GM12892 (cell line): ENCODE data around the gene PIMREG.

Source experiments
- DNase-seq: peaks from one replicate; pipeline ENCODE4 v3.0.0; 2011; ENCODE audit not compliant: insufficient read length
- FAIRE-seq: peaks from 2 replicates; lab custom pipeline; 2011; peaks lifted over from hg19 to GRCh38; lab: Jason Lieb, UNC
- POLR2A ChIP-seq: IDR thresholded peaks from 2 replicates; pipeline ENCODE4 v1.6.1; 2011; ENCODE audit warnings: low read depth, low read length, control low read depth
- POLR2AphosphoS5 ChIP-seq: IDR thresholded peaks from 2 replicates; pipeline ENCODE4 v1.6.1; 2011; ENCODE audit warnings: low read depth, low read length, control low read depth
- TAF1 ChIP-seq: IDR thresholded peaks from 2 replicates; pipeline ENCODE4 v1.6.1; 2011; ENCODE audit warnings: low read depth, mild to moderate bottlenecking, control low read depth, low read length, borderline replicate concordance

The PIMREG gene

DNA sequence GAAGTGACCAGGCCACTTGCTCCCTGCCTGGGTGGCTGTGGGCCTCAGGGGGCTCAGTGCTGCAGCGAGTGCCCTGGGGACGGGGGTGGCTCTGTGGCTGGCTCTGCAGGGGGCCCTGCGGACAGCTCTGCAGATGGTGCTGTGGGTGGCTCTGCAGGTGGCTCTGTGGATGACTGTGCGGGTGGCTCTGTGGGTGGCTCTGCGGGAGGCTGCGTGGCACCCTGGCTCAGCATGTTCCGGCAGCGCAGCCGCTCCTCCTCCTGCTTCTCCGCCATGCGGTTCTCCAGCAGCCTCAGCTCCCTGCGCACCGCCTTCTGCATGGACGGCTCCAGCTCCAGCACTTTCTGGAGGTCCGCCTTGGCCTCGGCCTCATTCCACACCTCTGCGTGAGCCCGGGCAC lies 18.8 kb upstream of the PIMREG start:
- no peak for FAIRE-seq
- TF ChIP-seq POLR2A (no peak), POLR2AphosphoS5 (no peak), TAF1 (no peak)
- DNase-seq: no peak

DNA sequence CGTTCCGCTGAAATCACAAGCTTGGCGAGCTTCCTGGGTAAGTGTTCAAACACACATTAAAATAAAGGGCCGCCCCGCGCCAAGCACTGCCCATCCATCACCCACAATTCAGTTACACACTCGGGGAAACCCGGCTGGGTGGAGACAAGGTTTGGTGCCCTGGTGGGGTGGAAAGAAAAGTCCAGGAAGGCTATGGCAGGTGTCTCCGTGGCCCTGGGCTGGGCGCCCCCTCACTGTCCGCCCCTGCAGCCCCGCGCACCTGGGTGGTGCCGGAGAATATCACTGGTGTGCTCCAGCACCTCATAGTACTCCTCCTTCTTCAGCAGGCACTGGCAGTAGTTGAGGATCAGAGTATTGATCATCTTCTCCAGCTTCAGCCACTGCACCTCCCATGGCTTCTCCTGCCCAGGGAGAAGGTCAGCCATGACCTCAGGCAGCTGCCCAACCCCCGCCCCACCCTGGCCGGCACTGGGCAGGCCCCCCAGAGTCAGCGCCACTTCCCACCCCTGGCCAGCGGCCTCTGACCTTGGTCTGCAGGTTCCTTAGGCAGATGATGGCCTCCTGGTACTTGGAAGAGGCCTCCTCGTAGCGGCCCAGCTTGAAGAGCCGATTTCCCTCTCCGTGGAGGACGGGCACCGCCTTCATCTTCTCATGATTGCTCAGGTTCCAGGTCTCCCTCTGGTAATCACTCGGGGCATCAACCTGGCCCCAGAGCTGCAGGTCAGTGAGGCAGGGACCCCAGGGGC lies 17.7 kb upstream of the PIMREG start:
- DNase-seq: no peak
- FAIRE-seq: no peak
- TF ChIP-seq POLR2A (no peak), TAF1 (no peak), POLR2AphosphoS5 (no peak)

DNA sequence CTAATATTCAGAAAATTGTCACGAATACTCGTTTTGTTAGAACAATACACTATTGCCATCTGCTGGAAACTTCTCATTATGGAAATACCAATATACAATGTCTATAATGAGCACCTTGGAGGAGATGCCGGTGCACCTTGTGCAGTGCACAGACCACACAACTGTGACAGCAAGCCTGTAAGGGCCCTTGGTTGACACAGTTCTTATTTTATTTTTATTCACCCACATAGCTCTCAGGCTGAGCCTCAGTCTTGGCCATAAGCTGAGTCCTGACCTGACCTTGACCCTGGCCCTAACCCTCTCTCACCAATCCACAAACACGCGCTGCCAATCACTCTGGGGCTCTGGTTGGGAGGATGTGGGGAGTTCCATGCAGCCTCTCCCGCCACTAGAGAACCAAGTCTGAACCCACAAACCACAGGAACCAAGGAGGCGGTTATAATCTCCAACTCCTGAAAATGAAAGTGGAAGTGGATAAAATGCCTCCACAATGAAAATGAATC lies 16.9 kb upstream of the PIMREG start:
- FAIRE-seq (no peak), DNase-seq (peak; percentile 44)
- no peak for TF ChIP-seq POLR2A
- no peak for TF ChIP-seq POLR2AphosphoS5
- TF ChIP-seq TAF1: no peak

DNA sequence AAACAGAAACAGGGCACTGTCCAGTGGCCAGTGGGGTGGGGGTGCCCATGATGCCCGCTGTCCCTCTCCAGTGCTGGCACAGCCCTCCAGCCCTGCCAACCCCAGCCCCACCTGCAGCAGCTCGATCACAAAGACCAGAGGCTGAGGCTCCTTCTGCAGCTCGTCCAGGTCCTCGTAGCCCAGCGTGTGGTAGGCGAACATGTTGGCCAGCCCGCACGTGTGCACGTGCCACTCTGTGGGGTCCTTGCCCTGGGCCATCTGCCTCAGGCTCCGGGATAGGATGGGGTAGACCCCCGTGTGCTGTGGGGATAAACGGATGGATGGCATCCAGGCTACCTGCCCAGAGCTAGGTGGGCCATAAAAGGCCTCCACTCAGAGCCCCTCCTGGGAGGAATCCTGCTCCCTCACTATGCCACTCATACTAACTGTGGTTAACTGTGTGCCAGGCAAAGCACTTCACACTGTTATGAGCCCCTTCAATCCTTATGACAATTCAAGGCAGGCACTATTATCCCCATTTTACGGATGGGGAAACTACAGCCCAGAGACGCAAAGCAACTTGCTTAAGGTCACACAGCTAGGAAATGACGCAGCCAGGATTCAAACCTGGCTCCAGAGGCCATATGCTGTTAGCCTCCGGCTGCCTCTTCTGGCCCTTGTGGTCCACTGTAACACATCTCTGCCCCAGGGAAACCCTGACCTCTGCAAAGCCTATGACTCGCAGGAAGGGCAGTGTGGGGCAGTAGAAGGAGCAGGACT lies 15.9 kb upstream of the PIMREG start:
- no peak for FAIRE-seq
- TF ChIP-seq POLR2A: no peak
- no peak for TF ChIP-seq POLR2AphosphoS5
- TF ChIP-seq TAF1: no peak
- DNase-seq: no peak

DNA sequence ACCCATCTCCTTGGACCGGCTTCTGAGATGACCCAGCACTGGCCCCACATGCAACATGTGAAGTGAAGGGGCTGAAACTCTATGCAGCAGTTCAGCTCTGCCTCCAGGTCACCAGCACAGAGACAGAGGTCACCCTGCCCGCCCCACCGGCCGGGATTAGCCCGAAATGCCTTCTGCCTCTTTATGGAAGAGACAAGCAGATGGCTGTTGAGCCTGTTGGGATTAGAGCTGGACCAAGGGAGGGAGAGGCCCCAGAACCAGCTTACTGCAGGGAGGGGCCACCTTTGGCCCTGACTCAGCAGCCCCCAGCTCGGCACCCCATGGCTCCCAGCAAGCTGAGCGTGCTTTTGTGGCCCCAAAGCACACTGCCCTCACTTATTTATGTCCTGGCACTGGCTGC lies 15.0 kb upstream of the PIMREG start:
- FAIRE-seq (no peak), DNase-seq (no peak)
- TF ChIP-seq TAF1 (no peak), POLR2AphosphoS5 (no peak), POLR2A (no peak)

DNA sequence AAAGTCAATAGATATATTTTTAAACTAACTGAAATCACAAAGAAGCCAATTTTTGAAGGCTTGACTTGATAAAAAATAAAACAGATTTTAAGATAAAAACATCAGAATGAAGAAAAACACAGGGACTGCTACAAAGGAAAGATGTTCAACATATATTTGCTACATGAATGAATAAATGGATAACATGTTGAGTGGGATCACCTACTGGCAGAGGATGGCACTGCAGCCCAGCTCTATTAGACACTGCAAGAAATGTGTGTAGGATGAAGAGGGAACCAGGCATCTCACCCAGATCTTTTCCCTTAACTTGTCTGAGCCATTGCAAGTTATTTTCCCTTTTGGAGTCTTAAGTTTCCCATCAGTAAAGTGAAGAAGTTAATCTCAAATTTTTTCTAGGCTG lies 13.5 kb upstream of the PIMREG start:
- FAIRE-seq (no peak), DNase-seq (no peak)
- TF ChIP-seq TAF1 (no peak), POLR2A (no peak), POLR2AphosphoS5 (no peak)

DNA sequence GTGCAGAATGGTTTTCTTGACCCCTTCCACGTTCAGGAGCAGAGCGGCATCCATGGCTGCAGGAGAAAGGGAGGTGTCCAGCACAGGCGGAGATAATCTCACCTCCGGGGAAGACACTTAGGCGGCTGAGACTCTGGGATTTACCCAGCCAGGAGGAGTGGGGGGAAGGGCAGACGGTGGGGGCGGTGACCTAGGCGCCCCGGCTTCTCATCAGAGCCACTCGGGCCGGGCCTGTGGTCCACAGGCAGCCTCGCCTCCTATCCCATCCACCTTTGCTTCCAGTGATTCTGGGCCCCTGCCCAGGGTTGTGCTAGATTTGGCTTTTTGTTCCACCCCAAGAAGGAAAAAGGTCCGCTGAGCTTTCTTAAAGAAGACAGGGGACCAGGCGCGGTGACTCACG lies 9.2 kb upstream of the PIMREG start, which contains the start of gene AIPL1:
Gene AIPL1 (minus strand): TSS at position 71 of the 400 bp plus-strand sequence. CDS start 17 bp downstream, at position 54.
- DNase-seq (no peak), FAIRE-seq (no peak)
- TF ChIP-seq POLR2AphosphoS5 (no peak), POLR2A (no peak), TAF1 (no peak)

DNA sequence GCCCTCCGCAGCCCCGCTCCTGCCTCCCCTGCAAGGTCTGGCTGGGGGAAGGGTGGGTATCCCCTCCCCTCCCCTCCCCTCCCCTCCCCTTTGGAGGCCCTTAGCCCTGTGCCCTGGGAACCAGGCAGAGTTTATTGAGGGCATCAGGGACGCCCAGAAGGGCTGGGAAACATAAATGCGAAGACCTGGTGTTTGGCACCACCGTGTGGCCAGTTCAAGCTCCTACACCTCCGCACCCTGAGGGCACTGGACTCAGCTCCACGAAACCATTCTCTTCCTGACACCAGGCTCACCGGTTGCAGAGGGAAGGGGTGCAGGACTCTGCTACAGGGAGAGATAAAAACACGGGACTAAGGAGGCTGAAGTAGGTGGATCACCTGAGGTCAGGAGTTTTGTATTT lies 8.3 kb upstream of the PIMREG start:
- FAIRE-seq: peak; percentile 91
- DNase-seq: peak; percentile 78
- no peak for TF ChIP-seq POLR2A
- TF ChIP-seq POLR2AphosphoS5: no peak
- no peak for TF ChIP-seq TAF1

DNA sequence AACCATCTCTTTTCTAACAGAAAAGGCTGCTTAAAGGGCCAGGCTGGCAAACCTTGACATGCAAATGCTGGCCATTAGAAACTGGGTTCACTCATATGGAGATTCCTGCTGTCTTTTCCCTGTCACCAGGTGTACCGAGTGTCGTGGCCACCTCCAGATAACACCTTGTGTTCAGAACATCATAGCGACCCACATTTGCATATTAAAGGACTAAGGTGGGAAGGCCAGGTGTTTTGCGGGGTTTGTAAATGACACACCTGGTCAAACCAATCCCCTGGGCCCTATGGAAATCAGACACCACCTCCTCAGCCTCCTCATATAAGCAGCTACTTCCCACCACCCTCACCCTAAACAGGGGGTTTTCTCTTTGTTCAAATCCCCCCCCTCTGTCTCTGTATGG lies 6.8 kb upstream of the PIMREG start:
- FAIRE-seq (no peak), DNase-seq (no peak)
- TF ChIP-seq POLR2AphosphoS5 (no peak), POLR2A (no peak), TAF1 (no peak)

DNA sequence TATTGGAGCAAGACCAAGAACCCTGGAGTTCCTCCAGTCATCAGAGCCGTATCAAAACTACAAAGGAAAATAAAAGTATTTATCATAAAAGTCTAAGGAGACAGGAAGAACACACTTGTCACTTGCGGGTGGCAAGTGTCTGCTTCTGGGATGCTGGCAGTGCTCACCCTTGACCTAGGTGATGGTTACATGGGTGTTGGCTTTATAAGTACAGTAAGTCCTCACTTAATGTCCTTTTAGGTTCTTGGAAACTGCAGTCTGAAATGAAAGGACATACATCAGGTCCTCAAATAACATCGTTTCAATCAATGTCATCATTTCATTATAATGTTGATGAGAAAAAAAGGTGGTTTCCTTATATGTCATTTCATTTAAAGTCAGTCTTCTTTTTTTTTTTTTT lies 6.3 kb upstream of the PIMREG start:
- DNase-seq (no peak), FAIRE-seq (no peak)
- TF ChIP-seq POLR2AphosphoS5 (no peak), POLR2A (no peak), TAF1 (no peak)

DNA sequence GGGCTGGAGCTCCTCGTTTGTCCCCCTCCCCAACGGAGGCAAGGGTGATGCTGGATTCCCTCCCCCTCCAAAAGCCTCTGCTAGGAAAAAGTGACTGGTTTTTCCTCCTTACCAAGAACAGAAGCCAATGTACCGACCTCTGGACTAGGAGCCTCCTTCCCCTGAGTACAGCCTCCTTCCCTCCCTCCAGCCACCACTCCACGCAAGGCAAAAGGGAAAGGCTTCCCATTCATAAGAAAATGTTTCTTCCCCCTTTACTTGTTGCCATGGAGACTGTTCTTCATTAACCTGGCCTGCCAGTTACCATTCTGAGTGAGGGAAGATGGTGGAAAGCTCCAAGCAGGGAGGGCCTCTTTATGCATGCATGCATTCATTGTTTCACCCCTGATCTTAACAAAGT lies 4.3 kb upstream of the PIMREG start:
- TF ChIP-seq POLR2AphosphoS5 (no peak), POLR2A (no peak), TAF1 (no peak)
- no peak for DNase-seq
- no peak for FAIRE-seq

DNA sequence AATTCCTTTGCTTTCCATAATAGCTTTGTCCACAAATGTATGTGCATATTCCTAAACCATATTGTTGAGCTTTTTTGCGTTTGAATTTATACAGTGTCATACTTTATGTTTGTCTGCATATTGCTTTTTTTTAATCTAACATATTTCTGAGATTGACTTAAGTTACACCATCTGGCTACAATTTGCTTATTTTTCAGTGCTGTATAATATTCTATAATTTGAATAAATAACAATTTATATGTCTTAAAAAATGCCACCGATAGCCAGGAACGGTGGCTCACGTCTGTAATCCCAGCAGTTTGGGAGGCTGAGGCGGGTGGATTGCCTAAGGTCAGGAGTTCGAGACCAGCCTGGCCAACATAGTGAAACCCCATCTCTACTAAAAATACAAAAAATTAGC lies 1.5 kb upstream of the PIMREG start:
- TF ChIP-seq POLR2A (no peak), TAF1 (no peak), POLR2AphosphoS5 (no peak)
- DNase-seq: no peak
- no peak for FAIRE-seq
